ENCODE results near the gene EVI2A. TPM values are rescaled to one million over a fixed set of nuclear protein-coding genes. Genes with fewer than 3 reads are reported as not detected.

Gene EVI2A
- polyA plus RNA-seq, 3 donors: 121 to 138 (median 125) TPM

DNA sequence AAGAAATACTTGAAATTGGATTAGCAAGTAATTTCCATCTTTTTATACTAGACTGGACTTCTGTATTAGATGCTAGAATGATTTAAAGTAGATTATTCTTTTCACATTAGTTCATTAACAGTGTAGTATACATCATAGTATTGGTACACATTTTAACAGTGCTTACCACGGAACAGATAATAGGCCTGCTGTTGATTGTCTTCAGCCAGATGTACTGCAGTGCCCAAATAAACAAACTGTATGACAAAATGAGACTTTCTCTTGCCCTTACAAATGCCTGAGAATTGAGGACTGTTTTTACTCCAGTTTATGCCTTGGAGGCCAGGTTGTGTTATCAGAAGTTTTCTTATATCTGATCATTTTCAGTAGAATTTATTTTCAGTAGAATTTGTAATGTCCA, 631 bp downstream of the EVI2A start:
- Histone ChIP-seq H3K9ac (ENCODE audit: insufficient read depth, low read length, poor library complexity, severe bottlenecking) (peak overlapping the region; percentile 82), H3K9me3 (replicated peaks in 1 of 2; ENCODE audit: control insufficient read depth in 1 of 2, insufficient read depth in 1 of 2, low read length in 2 of 2) (no peaks in the 10 kb centered on the region), H3K27ac (ENCODE audit: low read depth in 1 of 2, low read length in 2 of 2) (peak overlapping the region in 1 of 2 donors; percentile 98), H3K4me3 (replicated peaks in 1 of 3; ENCODE audit: low read depth in 2 of 3, low read length in 3 of 3) (peak overlapping the region; percentile 90 to 100 (median 96)), H3K79me2 (ENCODE audit: insufficient read depth, low read length) (peaks cover 74% of the 10 kb centered on the region), H3K4me2 (replicated peaks; ENCODE audit: extremely low read depth, low read length, poor library complexity, severe bottlenecking) (peak overlapping the region; percentile 98), H3K4me1 (ENCODE audit: control insufficient read depth in 1 of 2, insufficient read depth in 2 of 2, low read length in 2 of 2) (peaks cover 31 to 47% of the 10 kb centered on the region in 2 donors), H3K36me3 (replicated peaks in 1 of 2; ENCODE audit: control insufficient read depth in 1 of 2, insufficient read depth in 2 of 2, low read length in 2 of 2) (peaks cover 1 to 5% of the 10 kb centered on the region in 2 donors), H4K20me1 (ENCODE audit: insufficient read depth, low read length) (no peaks in the 10 kb centered on the region), H3K27me3 (ENCODE audit: control insufficient read depth in 2 of 2, insufficient read depth in 2 of 2, low read length in 2 of 2) (no peaks in the 10 kb centered on the region), H2AFZ (ENCODE audit: insufficient read depth, low read depth, low read length, poor library complexity, severe bottlenecking) (no peak overlapping the region)
- peaks cover 30% of the 10 kb centered on the region for H3K4me1 Mint-ChIP-seq
- DNase-seq: peak in 1 of 3 donors; percentile 8
- TF ChIP-seq, protein P1, sequence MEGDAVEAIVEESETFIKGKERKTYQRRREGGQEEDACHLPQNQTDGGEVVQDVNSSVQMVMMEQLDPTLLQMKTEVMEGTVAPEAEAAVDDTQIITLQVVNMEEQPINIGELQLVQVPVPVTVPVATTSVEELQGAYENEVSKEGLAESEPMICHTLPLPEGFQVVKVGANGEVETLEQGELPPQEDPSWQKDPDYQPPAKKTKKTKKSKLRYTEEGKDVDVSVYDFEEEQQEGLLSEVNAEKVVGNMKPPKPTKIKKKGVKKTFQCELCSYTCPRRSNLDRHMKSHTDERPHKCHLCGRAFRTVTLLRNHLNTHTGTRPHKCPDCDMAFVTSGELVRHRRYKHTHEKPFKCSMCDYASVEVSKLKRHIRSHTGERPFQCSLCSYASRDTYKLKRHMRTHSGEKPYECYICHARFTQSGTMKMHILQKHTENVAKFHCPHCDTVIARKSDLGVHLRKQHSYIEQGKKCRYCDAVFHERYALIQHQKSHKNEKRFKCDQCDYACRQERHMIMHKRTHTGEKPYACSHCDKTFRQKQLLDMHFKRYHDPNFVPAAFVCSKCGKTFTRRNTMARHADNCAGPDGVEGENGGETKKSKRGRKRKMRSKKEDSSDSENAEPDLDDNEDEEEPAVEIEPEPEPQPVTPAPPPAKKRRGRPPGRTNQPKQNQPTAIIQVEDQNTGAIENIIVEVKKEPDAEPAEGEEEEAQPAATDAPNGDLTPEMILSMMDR (IDR thresholded peaks at IDR 0.05): no peak
- peaks cover 17 to 21% of the 10 kb centered on the region in 2 donors for H3K36me3 Mint-ChIP-seq
- no CpG with 5 or more reads among the region's 1 CpG for WGBS (ENCODE audit: insufficient coverage)
- H3K27ac Mint-ChIP-seq: peak overlapping the region; percentile 84 to 95 (median 89)
- peak overlapping the region; percentile 72 to 88 for H3K4me3 Mint-ChIP-seq
- H3K9me3 Mint-ChIP-seq: no peaks in the 10 kb centered on the region
- intact Hi-C loops (cut with micrococcal nuclease): loop anchor here in 1 of 2 donors (10.0 kb wide), 1 partner anchor 46 kb away; no protein-coding TSS in a partner anchor
- no peaks in the 10 kb centered on the region for H3K27me3 Mint-ChIP-seq (ENCODE audit: low read depth in 3 of 3)

DNA sequence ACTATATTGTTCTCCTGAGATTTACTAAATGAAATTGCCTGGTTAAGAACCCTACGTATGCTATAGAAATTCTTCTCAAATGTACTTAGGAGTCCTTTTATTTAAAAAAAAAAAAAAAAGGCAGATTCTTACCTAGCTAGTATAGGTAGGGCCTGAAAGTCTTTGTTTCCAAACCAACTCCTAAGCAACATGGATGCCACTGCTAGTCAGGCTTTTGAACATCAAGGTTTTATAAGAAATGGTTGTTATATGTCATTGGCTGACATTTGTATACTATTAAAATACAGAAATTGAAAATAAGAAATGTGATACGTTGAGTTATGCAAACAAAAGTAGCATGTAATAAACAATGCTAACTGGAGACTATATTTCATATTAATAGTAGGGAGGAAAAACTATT, 1.2 kb downstream of the EVI2A start:
- intact Hi-C loops (cut with micrococcal nuclease): loop anchor here in 1 of 2 donors (10.0 kb wide), 1 partner anchor 45 kb away; no protein-coding TSS in a partner anchor
- Mint-ChIP-seq H3K27me3 (ENCODE audit: low read depth in 3 of 3) (no peaks in the 10 kb centered on the region), H3K4me1 (peaks cover 33% of the 10 kb centered on the region), H3K9me3 (no peaks in the 10 kb centered on the region), H3K4me3 (peak overlapping the region; percentile 72 to 88), H3K36me3 (peaks cover 16 to 21% of the 10 kb centered on the region in 2 donors), H3K27ac (peak overlapping the region in 5 of 7 donors; percentile 30 to 95 (median 89))
- H3K27ac ChIP-seq (ENCODE audit: low read depth in 1 of 2, low read length in 2 of 2): peak overlapping the region in 1 of 2 donors; percentile 98
- no peaks in the 10 kb centered on the region for H3K27me3 ChIP-seq (ENCODE audit: control insufficient read depth in 2 of 2, insufficient read depth in 2 of 2, low read length in 2 of 2)
- no peaks in the 10 kb centered on the region for H3K9me3 ChIP-seq (replicated peaks in 1 of 2; ENCODE audit: control insufficient read depth in 1 of 2, insufficient read depth in 1 of 2, low read length in 2 of 2)
- DNase-seq: no peak
- TF ChIP-seq, protein P1 (IDR thresholded peaks at IDR 0.05): no peak
- no peaks in the 10 kb centered on the region for H4K20me1 ChIP-seq (ENCODE audit: insufficient read depth, low read length)
- no peak overlapping the region for H2AFZ ChIP-seq (ENCODE audit: insufficient read depth, low read depth, low read length, poor library complexity, severe bottlenecking)
- H3K4me1 ChIP-seq (ENCODE audit: control insufficient read depth in 1 of 2, insufficient read depth in 2 of 2, low read length in 2 of 2): peaks cover 36 to 53% of the 10 kb centered on the region in 2 donors
- WGBS (ENCODE audit: insufficient coverage): no CpG with 5 or more reads among the region's 2 CpGs
- H3K79me2 ChIP-seq (ENCODE audit: insufficient read depth, low read length): peaks cover 79% of the 10 kb centered on the region
- peak overlapping the region; percentile 82 for H3K9ac ChIP-seq (ENCODE audit: insufficient read depth, low read length, poor library complexity, severe bottlenecking)
- peak overlapping the region; percentile 98 for H3K4me2 ChIP-seq (replicated peaks; ENCODE audit: extremely low read depth, low read length, poor library complexity, severe bottlenecking)
- H3K4me3 ChIP-seq (replicated peaks in 1 of 3; ENCODE audit: low read depth in 2 of 3, low read length in 3 of 3): peak overlapping the region; percentile 90 to 100 (median 96)
- H3K36me3 ChIP-seq (replicated peaks in 1 of 2; ENCODE audit: control insufficient read depth in 1 of 2, insufficient read depth in 2 of 2, low read length in 2 of 2): peaks cover 0 to 5% of the 10 kb centered on the region in 2 donors

All from CD14-positive monocyte (primary cell).